Measurements from ENCODE around the gene UCMA. TPM values are rescaled to one million over a fixed set of nuclear protein-coding genes. Genes with fewer than 3 reads are reported as not detected.

Gene UCMA
- total and polyA plus RNA-seq, 4 donors = not detected

DNA sequence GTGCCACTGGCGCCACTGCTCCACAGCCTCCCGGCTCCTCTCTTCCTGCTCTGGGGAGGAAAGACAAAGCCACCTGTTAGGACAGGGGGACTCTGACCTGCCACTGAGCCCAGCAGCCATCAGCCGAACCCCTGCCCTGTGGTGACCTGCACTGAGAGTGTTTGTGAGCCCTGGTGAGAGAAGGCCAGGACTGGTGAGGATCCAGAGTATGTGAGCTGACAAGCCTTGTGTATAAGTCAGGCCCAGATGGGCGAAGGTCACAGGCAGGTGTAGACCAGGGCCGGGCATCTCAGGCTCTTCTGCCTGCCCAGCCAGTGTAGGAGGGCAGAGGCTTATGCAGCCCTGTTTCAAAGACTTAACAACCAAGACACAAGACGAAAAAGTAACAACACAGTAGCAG, 12.0 kb downstream of the UCMA start:
- Histone ChIP-seq H3K4me1 (ENCODE audit: control insufficient read depth in 4 of 4, insufficient read depth in 4 of 4, low read length in 3 of 4) (peaks cover 0 to 2% (median 0%) of the 10 kb centered on the region in 4 donors), H3K36me3 (ENCODE audit: control insufficient read depth in 4 of 4, insufficient read depth in 3 of 4, low read depth in 1 of 4, low read length in 3 of 4) (no peaks in the 10 kb centered on the region), H3K9me3 (ENCODE audit: control insufficient read depth in 4 of 4, low read length in 3 of 4) (no peaks in the 10 kb centered on the region), H3K27me3 (ENCODE audit: control insufficient read depth in 4 of 4, insufficient read depth in 4 of 4, low read length in 3 of 4) (no peaks in the 10 kb centered on the region), H3K4me3 (ENCODE audit: low read depth in 1 of 3, low read length in 3 of 3) (no peak overlapping the region), H3K27ac (ENCODE audit: low read depth in 1 of 2, low read length in 2 of 2) (no peak overlapping the region), H3K9ac (ENCODE audit: low read depth in 1 of 2, low read length in 2 of 2) (no peak overlapping the region)
- no peak for DNase-seq (ENCODE audit: low spot score)
- 89% methylated on average over 6 of the region's 6 CpGs for WGBS
- TF ChIP-seq JUND (IDR thresholded peaks at IDR 0.05) (no peak), HNF4A (conservative IDR thresholded peaks at IDR 0.05) (no peak), RAD21 (IDR thresholded peaks at IDR 0.05) (no peak), RXRA (IDR thresholded peaks at IDR 0.05) (no peak), FOXA2 (IDR thresholded peaks at IDR 0.05) (no peak), HNF4G (IDR thresholded peaks at IDR 0.05) (no peak), GABPA (IDR thresholded peaks at IDR 0.05 in 1 of 2, conservative IDR thresholded peaks at IDR 0.05 in 1 of 2) (no peak), YY1 (IDR thresholded peaks at IDR 0.05) (no peak), EGR1 (IDR thresholded peaks at IDR 0.05; ENCODE audit: low read depth in 2 of 2) (no peak), FOXA1 (IDR thresholded peaks at IDR 0.05) (no peak)
- TF ChIP-seq, protein P1, sequence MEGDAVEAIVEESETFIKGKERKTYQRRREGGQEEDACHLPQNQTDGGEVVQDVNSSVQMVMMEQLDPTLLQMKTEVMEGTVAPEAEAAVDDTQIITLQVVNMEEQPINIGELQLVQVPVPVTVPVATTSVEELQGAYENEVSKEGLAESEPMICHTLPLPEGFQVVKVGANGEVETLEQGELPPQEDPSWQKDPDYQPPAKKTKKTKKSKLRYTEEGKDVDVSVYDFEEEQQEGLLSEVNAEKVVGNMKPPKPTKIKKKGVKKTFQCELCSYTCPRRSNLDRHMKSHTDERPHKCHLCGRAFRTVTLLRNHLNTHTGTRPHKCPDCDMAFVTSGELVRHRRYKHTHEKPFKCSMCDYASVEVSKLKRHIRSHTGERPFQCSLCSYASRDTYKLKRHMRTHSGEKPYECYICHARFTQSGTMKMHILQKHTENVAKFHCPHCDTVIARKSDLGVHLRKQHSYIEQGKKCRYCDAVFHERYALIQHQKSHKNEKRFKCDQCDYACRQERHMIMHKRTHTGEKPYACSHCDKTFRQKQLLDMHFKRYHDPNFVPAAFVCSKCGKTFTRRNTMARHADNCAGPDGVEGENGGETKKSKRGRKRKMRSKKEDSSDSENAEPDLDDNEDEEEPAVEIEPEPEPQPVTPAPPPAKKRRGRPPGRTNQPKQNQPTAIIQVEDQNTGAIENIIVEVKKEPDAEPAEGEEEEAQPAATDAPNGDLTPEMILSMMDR (IDR thresholded peaks at IDR 0.05; ENCODE audit: low read depth, low read length, missing input control) = no peak
- TF ChIP-seq, protein P2, sequence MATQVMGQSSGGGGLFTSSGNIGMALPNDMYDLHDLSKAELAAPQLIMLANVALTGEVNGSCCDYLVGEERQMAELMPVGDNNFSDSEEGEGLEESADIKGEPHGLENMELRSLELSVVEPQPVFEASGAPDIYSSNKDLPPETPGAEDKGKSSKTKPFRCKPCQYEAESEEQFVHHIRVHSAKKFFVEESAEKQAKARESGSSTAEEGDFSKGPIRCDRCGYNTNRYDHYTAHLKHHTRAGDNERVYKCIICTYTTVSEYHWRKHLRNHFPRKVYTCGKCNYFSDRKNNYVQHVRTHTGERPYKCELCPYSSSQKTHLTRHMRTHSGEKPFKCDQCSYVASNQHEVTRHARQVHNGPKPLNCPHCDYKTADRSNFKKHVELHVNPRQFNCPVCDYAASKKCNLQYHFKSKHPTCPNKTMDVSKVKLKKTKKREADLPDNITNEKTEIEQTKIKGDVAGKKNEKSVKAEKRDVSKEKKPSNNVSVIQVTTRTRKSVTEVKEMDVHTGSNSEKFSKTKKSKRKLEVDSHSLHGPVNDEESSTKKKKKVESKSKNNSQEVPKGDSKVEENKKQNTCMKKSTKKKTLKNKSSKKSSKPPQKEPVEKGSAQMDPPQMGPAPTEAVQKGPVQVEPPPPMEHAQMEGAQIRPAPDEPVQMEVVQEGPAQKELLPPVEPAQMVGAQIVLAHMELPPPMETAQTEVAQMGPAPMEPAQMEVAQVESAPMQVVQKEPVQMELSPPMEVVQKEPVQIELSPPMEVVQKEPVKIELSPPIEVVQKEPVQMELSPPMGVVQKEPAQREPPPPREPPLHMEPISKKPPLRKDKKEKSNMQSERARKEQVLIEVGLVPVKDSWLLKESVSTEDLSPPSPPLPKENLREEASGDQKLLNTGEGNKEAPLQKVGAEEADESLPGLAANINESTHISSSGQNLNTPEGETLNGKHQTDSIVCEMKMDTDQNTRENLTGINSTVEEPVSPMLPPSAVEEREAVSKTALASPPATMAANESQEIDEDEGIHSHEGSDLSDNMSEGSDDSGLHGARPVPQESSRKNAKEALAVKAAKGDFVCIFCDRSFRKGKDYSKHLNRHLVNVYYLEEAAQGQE (IDR thresholded peaks at IDR 0.05) = no peak
- TF ChIP-seq, protein P3, sequence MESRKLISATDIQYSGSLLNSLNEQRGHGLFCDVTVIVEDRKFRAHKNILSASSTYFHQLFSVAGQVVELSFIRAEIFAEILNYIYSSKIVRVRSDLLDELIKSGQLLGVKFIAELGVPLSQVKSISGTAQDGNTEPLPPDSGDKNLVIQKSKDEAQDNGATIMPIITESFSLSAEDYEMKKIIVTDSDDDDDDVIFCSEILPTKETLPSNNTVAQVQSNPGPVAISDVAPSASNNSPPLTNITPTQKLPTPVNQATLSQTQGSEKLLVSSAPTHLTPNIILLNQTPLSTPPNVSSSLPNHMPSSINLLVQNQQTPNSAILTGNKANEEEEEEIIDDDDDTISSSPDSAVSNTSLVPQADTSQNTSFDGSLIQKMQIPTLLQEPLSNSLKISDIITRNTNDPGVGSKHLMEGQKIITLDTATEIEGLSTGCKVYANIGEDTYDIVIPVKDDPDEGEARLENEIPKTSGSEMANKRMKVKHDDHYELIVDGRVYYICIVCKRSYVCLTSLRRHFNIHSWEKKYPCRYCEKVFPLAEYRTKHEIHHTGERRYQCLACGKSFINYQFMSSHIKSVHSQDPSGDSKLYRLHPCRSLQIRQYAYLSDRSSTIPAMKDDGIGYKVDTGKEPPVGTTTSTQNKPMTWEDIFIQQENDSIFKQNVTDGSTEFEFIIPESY (IDR thresholded peaks at IDR 0.05) = no peak
- TF ChIP-seq, protein P4, sequence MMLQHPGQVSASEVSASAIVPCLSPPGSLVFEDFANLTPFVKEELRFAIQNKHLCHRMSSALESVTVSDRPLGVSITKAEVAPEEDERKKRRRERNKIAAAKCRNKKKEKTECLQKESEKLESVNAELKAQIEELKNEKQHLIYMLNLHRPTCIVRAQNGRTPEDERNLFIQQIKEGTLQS (IDR thresholded peaks at IDR 0.05) = no peak

DNA sequence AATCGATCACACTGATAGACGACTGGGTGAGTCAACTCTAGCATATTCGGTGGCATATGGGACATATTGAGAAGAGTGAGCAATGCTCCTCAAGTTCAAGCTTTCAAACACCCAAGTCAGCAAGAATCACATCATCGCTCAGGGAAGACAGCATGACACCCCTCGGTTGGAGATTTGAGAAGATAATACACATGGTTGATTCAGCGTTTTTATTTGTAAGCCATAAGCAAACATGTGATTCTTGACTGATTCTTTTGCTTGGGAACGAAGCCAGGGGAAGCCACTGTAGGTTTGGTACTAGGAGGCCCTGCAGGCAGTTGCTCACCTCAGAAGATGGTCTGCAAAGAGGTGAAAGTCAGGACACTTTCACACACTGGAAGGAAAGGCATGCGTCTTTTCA, 12.6 kb downstream of the UCMA start:
- Histone ChIP-seq H3K9ac (ENCODE audit: low read depth in 1 of 2, low read length in 2 of 2) (no peak overlapping the region), H3K9me3 (ENCODE audit: control insufficient read depth in 4 of 4, low read length in 3 of 4) (no peaks in the 10 kb centered on the region), H3K27ac (ENCODE audit: low read depth in 1 of 2, low read length in 2 of 2) (no peak overlapping the region), H3K27me3 (ENCODE audit: control insufficient read depth in 4 of 4, insufficient read depth in 4 of 4, low read length in 3 of 4) (no peaks in the 10 kb centered on the region), H3K4me3 (ENCODE audit: low read depth in 1 of 3, low read length in 3 of 3) (no peak overlapping the region), H3K4me1 (ENCODE audit: control insufficient read depth in 4 of 4, insufficient read depth in 4 of 4, low read length in 3 of 4) (peaks cover 0 to 2% (median 0%) of the 10 kb centered on the region in 4 donors), H3K36me3 (ENCODE audit: control insufficient read depth in 4 of 4, insufficient read depth in 3 of 4, low read depth in 1 of 4, low read length in 3 of 4) (no peaks in the 10 kb centered on the region)
- WGBS = 94% methylated on average over 8 of the region's 8 CpGs
- TF ChIP-seq EGR1 (IDR thresholded peaks at IDR 0.05; ENCODE audit: low read depth in 2 of 2) (no peak), TAF1 (conservative IDR thresholded peaks at IDR 0.05) (no peak)
- no peak for DNase-seq (ENCODE audit: low spot score)

Data from liver (tissue), 9 donors.